Measurements from ENCODE around the gene CDK6.

The CDK6 gene

DNA sequence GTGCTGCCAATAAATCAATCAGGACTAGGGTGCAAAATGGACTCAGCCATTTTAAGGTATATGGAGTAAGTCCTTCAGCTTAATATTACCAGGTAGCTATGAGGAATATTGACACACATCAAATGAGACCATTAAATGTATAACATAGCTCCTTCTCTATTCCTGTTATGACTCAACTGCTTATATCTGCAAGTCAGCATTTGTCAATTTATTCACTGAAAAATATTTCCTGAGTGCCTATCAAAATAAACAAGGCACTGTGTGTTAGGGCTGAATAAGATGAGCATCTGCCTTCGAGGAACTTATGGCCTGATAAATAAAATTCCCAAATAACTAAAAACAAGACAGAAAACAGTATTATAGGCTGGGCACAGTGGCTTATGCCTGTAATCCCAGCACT lies 113.8 kb downstream of the CDK6 start:
- peaks cover 37% of the 10 kb centered on the region for H4K20me1 ChIP-seq (ENCODE audit: insufficient read depth, low read length)
- H3K27me3 ChIP-seq (ENCODE audit: insufficient read depth, low read length, poor library complexity) = no peaks in the 10 kb centered on the region
- peaks cover 37% of the 10 kb centered on the region for H3K4me1 ChIP-seq (ENCODE audit: insufficient read depth, low read length)
- no peak overlapping the region for H3K4me2 ChIP-seq (ENCODE audit: insufficient read depth, low read length)
- DNase-seq = no peak
- no peaks in the 10 kb centered on the region for H3K9me3 ChIP-seq (ENCODE audit: insufficient read depth, low read length, severe bottlenecking)
- H3K9ac ChIP-seq (ENCODE audit: low read depth, low read length) = no peak overlapping the region
- TF ChIP-seq CTCF (IDR thresholded peaks at IDR 0.05; ENCODE audit: borderline replicate concordance, extremely low read depth, low read length, poor library complexity, severe bottlenecking) = no peak
- TF ChIP-seq EZH2 (IDR thresholded peaks at IDR 0.05; ENCODE audit: borderline replicate concordance, low read depth, low read length, severe bottlenecking) = no peak
- H3K79me2 ChIP-seq (ENCODE audit: insufficient read depth, low read length) = peaks cover 100% of the 10 kb centered on the region
- peak overlapping the region; percentile 11; the same call in 1 of the 2 replicates for H3K27ac ChIP-seq (ENCODE audit: low read length)
- no peak overlapping the region for H3K4me3 ChIP-seq (ENCODE audit: low read depth in 1 of 2, low read length in 2 of 2)
- ATAC-seq (ENCODE audit: insufficient read depth, low read depth) = no peak
- H2AFZ ChIP-seq (ENCODE audit: low read depth, low read length) = no peak overlapping the region
- H3K36me3 ChIP-seq (ENCODE audit: insufficient read depth, low read length) = peaks cover 98% of the 10 kb centered on the region

GRCh38 chr7:92720604-92721350 lies 115.6 kb downstream of the CDK6 start:
- peak overlapping the region; percentile 62 for H3K27ac ChIP-seq (ENCODE audit: low read length)

GRCh38 chr7:92717993-92718716 lies 118.2 kb downstream of the CDK6 start:
- DNase-seq (peak; percentile 37), ATAC-seq (ENCODE audit: insufficient read depth, low read depth) (peak; percentile 59)
- Histone ChIP-seq H3K36me3 (ENCODE audit: insufficient read depth, low read length) (peaks cover 93% of the 10 kb centered on the region), H3K79me2 (ENCODE audit: insufficient read depth, low read length) (peaks cover 99% of the 10 kb centered on the region), H3K27me3 (ENCODE audit: insufficient read depth, low read length, poor library complexity) (no peaks in the 10 kb centered on the region), H3K9ac (ENCODE audit: low read depth, low read length) (no peak overlapping the region), H4K20me1 (ENCODE audit: insufficient read depth, low read length) (peaks cover 22% of the 10 kb centered on the region), H3K27ac (ENCODE audit: low read length) (peak overlapping the region; percentile 61), H3K4me3 (ENCODE audit: low read depth in 1 of 2, low read length in 2 of 2) (no peak overlapping the region), H2AFZ (ENCODE audit: low read depth, low read length) (no peak overlapping the region), H3K4me1 (ENCODE audit: insufficient read depth, low read length) (peaks cover 34% of the 10 kb centered on the region), H3K4me2 (ENCODE audit: insufficient read depth, low read length) (no peak overlapping the region), H3K9me3 (ENCODE audit: insufficient read depth, low read length, severe bottlenecking) (no peaks in the 10 kb centered on the region)
- no peak for TF ChIP-seq CTCF (IDR thresholded peaks at IDR 0.05; ENCODE audit: borderline replicate concordance, extremely low read depth, low read length, poor library complexity, severe bottlenecking)
- no peak for TF ChIP-seq EZH2 (IDR thresholded peaks at IDR 0.05; ENCODE audit: borderline replicate concordance, low read depth, low read length, severe bottlenecking)

More at GRCh38 chr7:92720604-92721350, 115.6 kb downstream of the CDK6 start:
- H3K4me3 ChIP-seq (ENCODE audit: low read depth in 1 of 2, low read length in 2 of 2) = no peak overlapping the region
- DNase-seq = no peak
- peak; percentile 26; the same call in 1 of the 3 replicates for ATAC-seq (ENCODE audit: insufficient read depth, low read depth)
- peaks cover 28% of the 10 kb centered on the region for H4K20me1 ChIP-seq (ENCODE audit: insufficient read depth, low read length)
- no peak overlapping the region for H3K4me2 ChIP-seq (ENCODE audit: insufficient read depth, low read length)
- peaks cover 96% of the 10 kb centered on the region for H3K36me3 ChIP-seq (ENCODE audit: insufficient read depth, low read length)
- H3K4me1 ChIP-seq (ENCODE audit: insufficient read depth, low read length) = peaks cover 33% of the 10 kb centered on the region
- TF ChIP-seq CTCF (IDR thresholded peaks at IDR 0.05; ENCODE audit: borderline replicate concordance, extremely low read depth, low read length, poor library complexity, severe bottlenecking) (peak; percentile 16), EZH2 (IDR thresholded peaks at IDR 0.05; ENCODE audit: borderline replicate concordance, low read depth, low read length, severe bottlenecking) (no peak)
- H3K27me3 ChIP-seq (ENCODE audit: insufficient read depth, low read length, poor library complexity) = no peaks in the 10 kb centered on the region
- H3K9me3 ChIP-seq (ENCODE audit: insufficient read depth, low read length, severe bottlenecking) = no peaks in the 10 kb centered on the region
- H3K79me2 ChIP-seq (ENCODE audit: insufficient read depth, low read length) = peaks cover 100% of the 10 kb centered on the region
- H3K9ac ChIP-seq (ENCODE audit: low read depth, low read length) = no peak overlapping the region
- no peak overlapping the region for H2AFZ ChIP-seq (ENCODE audit: low read depth, low read length)
